Lung (tissue), 12 donors: Measurements from ENCODE around the gene ADA. TPM values are rescaled to one million over a fixed set of nuclear protein-coding genes. Genes with fewer than 3 reads are reported as not detected.

Source experiments
- ATAC-seq: fragments of 200-7000 bp; cut with Tn5 transposase; one replicate; pipeline ENCODE4 v1.9.1; 2020; ENCODE audit warnings: moderate number of reproducible peaks; ENCODE audit not compliant: insufficient read depth, low FRiP score
- DNase-seq, 3 donors: peaks; one replicate each; pipeline ENCODE4 v3.0.0-alpha.2; 2013 to 2017
- H3K27ac ChIP-seq, 2 donors: one replicate each; pipeline ENCODE4 v1.5.1; 2013; ENCODE audit warnings: mild to moderate bottlenecking in 2 of 2, moderate library complexity in 2 of 2, control low read depth in 1 of 2, inconsistent platforms in 1 of 2, low read depth in 1 of 2, low read length in 1 of 2
- H3K27me3 ChIP-seq, 3 donors: one replicate each; pipeline ENCODE4 v1.5.1; 2013; ENCODE audit warnings: low read length in 2 of 3; ENCODE audit not compliant: control insufficient read depth in 3 of 3, insufficient read depth in 3 of 3
- H3K36me3 ChIP-seq, 4 donors: one replicate each; pipeline ENCODE4 v1.5.1; 2013; ENCODE audit warnings: low read length in 4 of 4, mild to moderate bottlenecking in 1 of 4, moderate library complexity in 1 of 4; ENCODE audit not compliant: control insufficient read depth in 4 of 4, insufficient read depth in 4 of 4
- H3K4me1 ChIP-seq, 5 donors: one replicate each; pipeline ENCODE4 v1.5.1; 2013; ENCODE audit warnings: low read length in 5 of 5, mild to moderate bottlenecking in 2 of 5, moderate library complexity in 1 of 5; ENCODE audit not compliant: control insufficient read depth in 5 of 5, insufficient read depth in 5 of 5
- H3K4me3 ChIP-seq: one replicate; pipeline ENCODE4 v1.5.1; 2013; ENCODE audit warnings: mild to moderate bottlenecking, control low read depth, moderate library complexity
- H3K9ac ChIP-seq, 2 donors: one replicate each; pipeline ENCODE4 v1.5.1; 2013; ENCODE audit warnings: low read length in 2 of 2, control low read depth in 1 of 2; ENCODE audit not compliant: insufficient read depth in 1 of 2
- H3K9me3 ChIP-seq, 4 donors: one replicate each; pipeline ENCODE4 v1.5.1; 2013; ENCODE audit warnings: low read length in 3 of 4, mild to moderate bottlenecking in 1 of 4, moderate library complexity in 1 of 4; ENCODE audit not compliant: control insufficient read depth in 4 of 4, insufficient read depth in 3 of 4
- WGBS, 2 donors: extraction: QIAGEN DNeasy Blood & Tissue Kit; methylation state at CpG; one replicate each; pipeline ENCODE4 v1.1.7; 2013; 5-methylcytosine and 5-hydroxymethylcytosine counted together
- polyA plus RNA-seq, 2 donors: library from polyadenylated mRNA; stranded (reverse); fragments of 200-250 nt; gene quantifications; one replicate each; pipeline ENCODE4 v1.2.1, GENCODE V29; 2013
- total RNA-seq, 2 donors: library from RNA; depleted of rRNA in 1 of 2; stranded (reverse); fragments of >200 nt in 1 of 2; gene quantifications; one replicate each; pipeline ENCODE4 v1.2.1, GENCODE V29; 2014 to 2021
- TF ChIP-seq, protein P1 (sequence below): IDR thresholded peaks from 2 replicates; pipeline ENCODE4 v1.5.1; 2012; ENCODE audit warnings: mild to moderate bottlenecking; ENCODE audit errors: control extremely low read depth, extremely low read depth
- donor health status: control.
- donor health status: control.
- donor health status: Bipolar disorder and iron deficiency.
- donor health status: healthy.
- donor health status: DM: yes; HTN: yes; CAD: no.

Gene ADA
- total and polyA plus RNA-seq, 4 donors = 4.2 to 55.2 (median 8.0) TPM

- 94 to 97% methylated on average over 4 of the region's 4 CpGs for WGBS, 2 donors
- Histone ChIP-seq H3K9me3 (no peaks in the 10 kb centered on the region), H3K4me3 (no peak overlapping the region), H3K9ac (no peak overlapping the region), H3K36me3 (no peaks in the 10 kb centered on the region), H3K4me1 (peaks cover 7 to 31% (median 10%) of the 10 kb centered on the region in 5 donors), H3K27me3 (no peaks in the 10 kb centered on the region), H3K27ac (peak overlapping the region in 1 of 2 donors; percentile 74)
- TF ChIP-seq, protein P1, sequence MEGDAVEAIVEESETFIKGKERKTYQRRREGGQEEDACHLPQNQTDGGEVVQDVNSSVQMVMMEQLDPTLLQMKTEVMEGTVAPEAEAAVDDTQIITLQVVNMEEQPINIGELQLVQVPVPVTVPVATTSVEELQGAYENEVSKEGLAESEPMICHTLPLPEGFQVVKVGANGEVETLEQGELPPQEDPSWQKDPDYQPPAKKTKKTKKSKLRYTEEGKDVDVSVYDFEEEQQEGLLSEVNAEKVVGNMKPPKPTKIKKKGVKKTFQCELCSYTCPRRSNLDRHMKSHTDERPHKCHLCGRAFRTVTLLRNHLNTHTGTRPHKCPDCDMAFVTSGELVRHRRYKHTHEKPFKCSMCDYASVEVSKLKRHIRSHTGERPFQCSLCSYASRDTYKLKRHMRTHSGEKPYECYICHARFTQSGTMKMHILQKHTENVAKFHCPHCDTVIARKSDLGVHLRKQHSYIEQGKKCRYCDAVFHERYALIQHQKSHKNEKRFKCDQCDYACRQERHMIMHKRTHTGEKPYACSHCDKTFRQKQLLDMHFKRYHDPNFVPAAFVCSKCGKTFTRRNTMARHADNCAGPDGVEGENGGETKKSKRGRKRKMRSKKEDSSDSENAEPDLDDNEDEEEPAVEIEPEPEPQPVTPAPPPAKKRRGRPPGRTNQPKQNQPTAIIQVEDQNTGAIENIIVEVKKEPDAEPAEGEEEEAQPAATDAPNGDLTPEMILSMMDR = no peak
- no peak for ATAC-seq
- no peak for DNase-seq
These were observed 42.7 kb upstream of the ADA start for GRCh38 chr20:44694159-44694558.

DNA sequence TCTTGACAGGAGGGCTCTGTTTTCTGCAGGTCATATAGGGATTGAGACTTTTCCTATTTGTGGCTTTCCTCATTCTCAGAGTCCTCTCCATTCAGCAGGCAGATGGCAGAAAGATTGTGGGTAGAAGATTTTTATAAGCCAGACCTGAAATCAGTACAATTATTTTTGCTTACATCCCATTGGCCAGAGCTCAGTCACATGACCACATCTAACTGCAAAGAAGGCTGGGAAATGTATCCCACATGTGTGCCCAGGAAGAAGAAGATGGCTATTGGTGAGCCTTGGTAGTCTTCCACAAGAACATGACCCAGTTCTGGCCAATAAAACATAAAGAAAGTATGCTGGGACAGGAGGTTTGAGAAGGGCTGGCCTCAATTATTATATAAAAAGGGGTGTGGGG lies 42.1 kb upstream of the ADA start:
- TF ChIP-seq, protein P1 = no peak
- Histone ChIP-seq H3K27ac (peak overlapping the region; percentile 78 to 92), H3K4me1 (peaks cover 7 to 31% (median 10%) of the 10 kb centered on the region in 5 donors), H3K27me3 (no peaks in the 10 kb centered on the region), H3K4me3 (no peak overlapping the region), H3K9ac (no peak overlapping the region), H3K9me3 (no peaks in the 10 kb centered on the region), H3K36me3 (no peaks in the 10 kb centered on the region)
- ATAC-seq (no peak), DNase-seq (no peak)

DNA sequence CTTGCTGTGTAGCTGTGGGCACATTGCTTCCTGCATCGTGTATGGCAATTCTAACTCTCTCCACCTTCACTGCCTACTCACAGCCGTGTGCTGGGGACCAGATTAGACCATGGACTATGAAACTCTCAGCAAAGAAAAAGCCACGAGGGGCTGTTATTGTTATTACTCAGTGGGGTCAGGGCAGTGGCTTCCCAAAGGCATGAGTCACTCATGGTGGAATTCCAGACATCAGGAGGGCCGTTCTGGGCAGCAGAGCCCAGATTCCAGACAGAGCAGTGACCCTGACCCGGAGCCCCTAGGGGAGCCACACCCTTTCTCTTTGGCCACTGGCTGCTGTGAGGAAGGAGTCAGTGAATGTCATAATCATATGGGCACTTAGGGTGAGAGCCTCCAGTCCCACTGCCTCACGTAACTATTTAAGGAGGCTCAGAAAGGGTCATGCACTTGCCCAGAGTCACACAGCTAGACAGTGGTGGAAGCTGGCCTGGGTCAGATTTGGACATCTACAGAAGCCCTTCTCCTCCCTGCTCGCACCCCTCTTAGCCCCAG lies 41.5 kb upstream of the ADA start:
- H3K27me3 ChIP-seq = no peaks in the 10 kb centered on the region
- peak overlapping the region; percentile 81 to 92 for H3K27ac ChIP-seq
- TF ChIP-seq, protein P1 = no peak
- no peaks in the 10 kb centered on the region for H3K36me3 ChIP-seq
- peak; percentile 82 for ATAC-seq
- H3K9me3 ChIP-seq = no peaks in the 10 kb centered on the region
- no peak overlapping the region for H3K9ac ChIP-seq
- no peak overlapping the region for H3K4me3 ChIP-seq
- H3K4me1 ChIP-seq = peaks cover 7 to 31% (median 10%) of the 10 kb centered on the region in 5 donors
- DNase-seq = no peak
- WGBS, 2 donors = 44 to 61% methylated on average over 7 of the region's 7 CpGs
